HEK293 (cell line): ENCODE results near the gene SRMS.

ENCODE experiments used
- BCL6B ChIP-seq: fragments of 450-650 bp; formaldehyde crosslinking; IDR thresholded peaks from 2 replicates; pipeline ENCODE4 v1.5.1; 2017; ENCODE audit warnings: missing biosample characterization, missing genetic modification characterization
- OSR2 ChIP-seq: fragments of 450-650 bp; formaldehyde crosslinking; IDR thresholded peaks from 2 replicates; pipeline ENCODE4 v1.5.1; 2016; ENCODE audit warnings: missing biosample characterization, missing genetic modification characterization
- REPIN1 ChIP-seq: fragments of 450-650 bp; formaldehyde crosslinking; IDR thresholded peaks from 2 replicates; pipeline ENCODE4 v1.5.1; 2017; ENCODE audit warnings: missing biosample characterization, missing genetic modification characterization, low read depth
- ZBTB10 ChIP-seq: fragments of 450-650 bp; formaldehyde crosslinking; IDR thresholded peaks from 2 replicates; pipeline ENCODE4 v1.5.1; 2016; ENCODE audit warnings: missing biosample characterization, missing genetic modification characterization
- ZFP69B ChIP-seq: fragments of 450-650 bp; formaldehyde crosslinking; IDR thresholded peaks from 2 replicates; pipeline ENCODE4 v1.5.1; 2016; ENCODE audit warnings: missing biosample characterization, missing genetic modification characterization
- ZNF549 ChIP-seq: fragments of 450-650 bp; IDR thresholded peaks from 2 replicates; pipeline ENCODE4 v1.5.1; 2018; ENCODE audit warnings: missing biosample characterization, missing genetic modification characterization, mild to moderate bottlenecking, inconsistent platforms, moderate library complexity
- ZNF558 ChIP-seq: fragments of 450-650 bp; formaldehyde crosslinking; IDR thresholded peaks from 2 replicates; pipeline ENCODE4 v1.5.1; 2016; ENCODE audit warnings: missing biosample characterization, missing genetic modification characterization
- TF ChIP-seq, protein P1 (sequence below): fragments of 450-650 bp; formaldehyde crosslinking; IDR thresholded peaks from 2 replicates; pipeline ENCODE4 v1.5.1; 2016; ENCODE audit warnings: missing biosample characterization, missing genetic modification characterization

DNA sequence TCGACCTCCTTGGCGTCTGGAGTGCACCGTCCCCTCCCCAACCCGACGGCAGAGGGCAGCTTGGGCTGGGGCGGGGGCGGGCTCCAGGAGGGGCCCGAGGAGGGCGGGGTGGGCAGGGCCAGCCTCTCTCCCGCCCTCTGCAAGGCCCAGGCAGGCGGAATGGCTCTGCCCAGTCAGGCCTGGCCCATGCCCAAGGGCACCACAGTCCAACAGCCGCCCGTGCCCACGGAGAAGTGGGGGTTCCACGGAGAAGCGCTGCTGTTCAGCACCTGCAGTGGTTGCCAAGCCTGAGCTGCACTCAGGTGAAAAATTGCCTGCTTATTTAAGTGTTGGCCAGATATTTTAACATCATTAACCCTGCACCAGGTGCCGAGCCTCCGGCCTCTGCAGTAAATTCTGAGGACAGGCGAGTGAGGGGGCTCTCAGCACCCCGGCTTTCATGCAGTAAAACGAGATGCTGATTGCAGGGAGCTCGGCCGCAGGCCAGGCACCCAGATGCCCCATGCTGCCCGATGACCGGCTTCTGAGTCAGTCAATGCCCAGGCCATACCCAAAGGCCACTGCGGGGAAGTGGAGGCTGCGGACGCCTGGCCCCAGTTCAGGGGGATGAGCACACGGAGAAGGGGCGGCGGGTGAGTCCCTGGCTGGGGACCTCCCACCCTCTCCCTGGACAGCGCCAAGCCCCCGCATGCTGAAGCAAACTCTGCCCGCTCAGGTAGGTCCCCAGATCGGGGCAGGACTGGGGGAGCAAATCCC lies at the start of gene SRMS:
- TF ChIP-seq OSR2 (tag by site-specific recombination) (no peak), BCL6B (tag by site-specific recombination) (no peak), REPIN1 (tag by site-specific recombination) (no peak), ZFP69B (tag by site-specific recombination) (no peak), ZNF549 (no peak), ZNF558 (no peak), ZBTB10 (tag by site-specific recombination) (no peak)
- TF ChIP-seq, protein P1, sequence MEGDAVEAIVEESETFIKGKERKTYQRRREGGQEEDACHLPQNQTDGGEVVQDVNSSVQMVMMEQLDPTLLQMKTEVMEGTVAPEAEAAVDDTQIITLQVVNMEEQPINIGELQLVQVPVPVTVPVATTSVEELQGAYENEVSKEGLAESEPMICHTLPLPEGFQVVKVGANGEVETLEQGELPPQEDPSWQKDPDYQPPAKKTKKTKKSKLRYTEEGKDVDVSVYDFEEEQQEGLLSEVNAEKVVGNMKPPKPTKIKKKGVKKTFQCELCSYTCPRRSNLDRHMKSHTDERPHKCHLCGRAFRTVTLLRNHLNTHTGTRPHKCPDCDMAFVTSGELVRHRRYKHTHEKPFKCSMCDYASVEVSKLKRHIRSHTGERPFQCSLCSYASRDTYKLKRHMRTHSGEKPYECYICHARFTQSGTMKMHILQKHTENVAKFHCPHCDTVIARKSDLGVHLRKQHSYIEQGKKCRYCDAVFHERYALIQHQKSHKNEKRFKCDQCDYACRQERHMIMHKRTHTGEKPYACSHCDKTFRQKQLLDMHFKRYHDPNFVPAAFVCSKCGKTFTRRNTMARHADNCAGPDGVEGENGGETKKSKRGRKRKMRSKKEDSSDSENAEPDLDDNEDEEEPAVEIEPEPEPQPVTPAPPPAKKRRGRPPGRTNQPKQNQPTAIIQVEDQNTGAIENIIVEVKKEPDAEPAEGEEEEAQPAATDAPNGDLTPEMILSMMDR (tag by site-specific recombination), result no peak
